Sigmoid colon (tissue), 7 donors: ENCODE results near the gene ELF3. TPM values are rescaled to one million over a fixed set of nuclear protein-coding genes. Genes with fewer than 3 reads are reported as not detected.
A peak's percentile ranks its signal among the peaks of the same experiment; 100 is the strongest.

Experiments used
- DNase-seq: peaks from one replicate; pipeline ENCODE4 v3.0.0-alpha.2; 2019
- H3K27ac ChIP-seq, 4 donors: fragments of 200-600 bp; sonication (generic); one replicate each; pipeline ENCODE4 v1.5.1; 2016 to 2019; ENCODE audit warnings: mild to moderate bottlenecking in 1 of 4
- H3K27me3 ChIP-seq, 3 donors: fragments of 200-600 bp; sonication (generic); one replicate each; pipeline ENCODE4 v1.5.1; 2019; ENCODE audit warnings: mild to moderate bottlenecking in 1 of 3
- H3K36me3 ChIP-seq, 4 donors: fragments of 200-600 bp; sonication (generic); one replicate each; pipeline ENCODE4 v1.5.1; 2016 to 2019
- H3K4me1 ChIP-seq, 4 donors: fragments of 200-600 bp; sonication (generic); one replicate each; pipeline ENCODE4 v1.5.1; 2017 to 2019
- H3K4me3 ChIP-seq, 4 donors: fragments of 200-600 bp; sonication (generic); one replicate each; pipeline ENCODE4 v1.5.1; 2017 to 2019; ENCODE audit warnings: mild to moderate bottlenecking in 2 of 4, moderate library complexity in 1 of 4
- H3K9me3 ChIP-seq, 4 donors: fragments of 200-600 bp in 3 of 4; sonication (generic) in 3 of 4; one replicate each; pipeline versions ENCODE4 v1.5.1 to v1.6.1; 2013 to 2019
- EP300 ChIP-seq, 4 donors: sonication (generic); formaldehyde crosslinking; IDR thresholded peaks; one replicate each; pipeline ENCODE4 v1.6.1; 2017; ENCODE audit warnings: antibody characterized with exemption in 4 of 4
- POLR2A ChIP-seq, 2 donors: fragments of 450-650 bp; IDR thresholded peaks; one replicate each; pipeline ENCODE4 v1.6.1; 2016; ENCODE audit warnings: antibody characterized with exemption in 2 of 2, mild to moderate bottlenecking in 2 of 2, moderate library complexity in 2 of 2
- POLR2AphosphoS5 ChIP-seq, 4 donors: sonication (generic); formaldehyde crosslinking; IDR thresholded peaks; one replicate each; pipeline ENCODE4 v1.6.1; 2017; ENCODE audit warnings: antibody characterized with exemption in 4 of 4
- WGBS, 2 donors: extraction: QIAGEN DNeasy Blood & Tissue Kit; methylation state at CpG; one replicate each; pipeline ENCODE4 v1.1.7; 2013; 5-methylcytosine and 5-hydroxymethylcytosine counted together
- intact Hi-C: fragments of 100-400 bp; cut with DNase I; formaldehyde crosslinking; loops from one replicate; pipeline ENCODE4 v1.15.1; 2023
- polyA plus RNA-seq, 3 donors: library from polyadenylated mRNA; stranded (reverse); fragments of 200-250 nt; gene quantifications; one replicate each; pipeline ENCODE4 v1.2.3, GENCODE V29; 2013
- total RNA-seq, 4 donors: library from RNA; depleted of rRNA; stranded (reverse); fragments of >200 nt; gene quantifications; one replicate each; pipeline ENCODE4 v1.1.0, GENCODE V29; 2016
- TF ChIP-seq, protein P1 (sequence below), 4 experiments: fragments of 450-650 bp in 3 of 4; fragments of 200-600 bp in 1 of 4; IDR thresholded peaks; one replicate each; pipeline ENCODE4 v1.5.1; 2016 to 2019; ENCODE audit warnings: antibody characterized with exemption in 4 of 4, mild to moderate bottlenecking in 3 of 4, moderate library complexity in 2 of 4
- donor health status: healthy with polysubstance abuse.
- donor health status: Bipolar disorder and iron deficiency.
- donor health status: healthy.

The ELF3 gene
- total and polyA plus RNA-seq, 7 donors = 0.16 to 665 (median 1.8) TPM

DNA sequence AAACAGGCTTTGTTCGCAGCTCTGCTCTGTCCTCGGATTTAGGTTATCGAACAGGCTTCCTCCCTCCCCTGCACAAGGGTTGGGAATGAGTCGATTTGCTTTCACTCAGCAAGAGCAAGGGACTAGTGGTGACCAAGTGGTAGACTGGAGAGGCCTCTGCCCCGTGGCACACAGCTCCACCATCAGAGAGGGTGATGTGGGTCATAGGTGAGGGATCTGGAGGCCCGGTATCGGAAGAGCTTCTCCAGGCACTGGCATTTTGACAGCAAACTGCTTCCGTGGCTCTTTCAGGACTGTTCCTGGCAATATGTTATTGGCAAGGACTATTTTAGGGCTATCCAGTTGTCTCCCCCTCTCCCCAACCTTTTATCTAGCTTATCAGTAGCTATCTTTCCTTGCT, 3.1 kb upstream of the ELF3 start:
- no peak for DNase-seq
- Histone ChIP-seq H3K4me3 (no peak overlapping the region), H3K9me3 (no peaks in the 10 kb centered on the region), H3K36me3 (peaks cover 10 to 51% (median 23%) of the 10 kb centered on the region in 4 donors), H3K27ac (peak overlapping the region in 1 of 4 donors; percentile 6), H3K4me1 (peaks cover 0 to 4% (median 0%) of the 10 kb centered on the region in 4 donors), H3K27me3 (no peaks in the 10 kb centered on the region)
- no peak for TF ChIP-seq POLR2A (IDR thresholded peaks at IDR 0.05)
- TF ChIP-seq, protein P1, sequence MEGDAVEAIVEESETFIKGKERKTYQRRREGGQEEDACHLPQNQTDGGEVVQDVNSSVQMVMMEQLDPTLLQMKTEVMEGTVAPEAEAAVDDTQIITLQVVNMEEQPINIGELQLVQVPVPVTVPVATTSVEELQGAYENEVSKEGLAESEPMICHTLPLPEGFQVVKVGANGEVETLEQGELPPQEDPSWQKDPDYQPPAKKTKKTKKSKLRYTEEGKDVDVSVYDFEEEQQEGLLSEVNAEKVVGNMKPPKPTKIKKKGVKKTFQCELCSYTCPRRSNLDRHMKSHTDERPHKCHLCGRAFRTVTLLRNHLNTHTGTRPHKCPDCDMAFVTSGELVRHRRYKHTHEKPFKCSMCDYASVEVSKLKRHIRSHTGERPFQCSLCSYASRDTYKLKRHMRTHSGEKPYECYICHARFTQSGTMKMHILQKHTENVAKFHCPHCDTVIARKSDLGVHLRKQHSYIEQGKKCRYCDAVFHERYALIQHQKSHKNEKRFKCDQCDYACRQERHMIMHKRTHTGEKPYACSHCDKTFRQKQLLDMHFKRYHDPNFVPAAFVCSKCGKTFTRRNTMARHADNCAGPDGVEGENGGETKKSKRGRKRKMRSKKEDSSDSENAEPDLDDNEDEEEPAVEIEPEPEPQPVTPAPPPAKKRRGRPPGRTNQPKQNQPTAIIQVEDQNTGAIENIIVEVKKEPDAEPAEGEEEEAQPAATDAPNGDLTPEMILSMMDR (IDR thresholded peaks at IDR 0.05) = no peak
- TF ChIP-seq POLR2AphosphoS5 (IDR thresholded peaks at IDR 0.05) = no peak
- no peak for TF ChIP-seq EP300 (IDR thresholded peaks at IDR 0.05)
- intact Hi-C loops = no loop called here
- WGBS, 2 donors = 22 to 65% methylated on average over 8 of the region's 8 CpGs

DNA sequence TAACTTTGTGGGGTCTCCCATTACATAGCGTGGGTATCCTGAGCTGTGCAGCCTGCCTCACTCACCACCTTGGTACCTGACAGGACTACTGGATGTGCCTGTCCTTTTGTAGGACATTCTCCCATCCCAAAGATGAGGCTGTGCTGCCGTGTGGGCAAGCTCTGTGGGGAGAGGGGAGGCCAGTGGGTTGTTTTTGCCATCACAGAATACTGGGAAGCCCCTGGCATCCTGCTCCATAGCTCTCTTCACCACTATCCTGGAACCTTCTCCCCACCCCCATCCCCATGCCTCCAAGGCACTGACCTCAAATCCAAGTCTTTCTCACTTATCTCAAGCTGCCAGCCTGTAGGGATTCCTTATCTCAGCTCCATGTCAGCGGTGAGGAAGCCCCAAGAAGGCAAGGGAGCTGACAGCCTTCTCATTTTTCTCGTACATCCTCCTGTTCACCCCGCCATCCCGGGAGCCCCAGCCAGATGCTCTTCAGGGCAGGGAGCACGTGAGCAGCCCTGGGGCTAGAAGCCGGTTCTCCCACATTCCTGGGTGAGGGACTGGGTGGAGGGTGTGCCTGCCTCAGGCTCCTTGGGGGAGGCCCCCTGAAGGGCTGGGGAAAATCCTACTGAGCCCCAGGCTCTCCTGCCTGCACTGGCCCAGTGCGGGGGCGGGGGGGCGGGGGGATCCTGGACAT, 2.4 kb upstream of the ELF3 start:
- Histone ChIP-seq H3K4me1 (peaks cover 0 to 4% (median 0%) of the 10 kb centered on the region in 4 donors), H3K36me3 (peaks cover 3 to 45% (median 21%) of the 10 kb centered on the region in 4 donors), H3K4me3 (no peak overlapping the region), H3K9me3 (no peaks in the 10 kb centered on the region), H3K27ac (peak overlapping the region in 1 of 4 donors; percentile 22), H3K27me3 (no peaks in the 10 kb centered on the region)
- WGBS, 2 donors = 13 to 65% methylated on average over 10 to 11 of the region's 11 CpGs
- intact Hi-C loops = no loop called here
- TF ChIP-seq POLR2AphosphoS5 (IDR thresholded peaks at IDR 0.05) = no peak
- TF ChIP-seq, protein P1 (IDR thresholded peaks at IDR 0.05) = no peak
- no peak for TF ChIP-seq EP300 (IDR thresholded peaks at IDR 0.05)
- TF ChIP-seq POLR2A (IDR thresholded peaks at IDR 0.05) = no peak
- DNase-seq = no peak

DNA sequence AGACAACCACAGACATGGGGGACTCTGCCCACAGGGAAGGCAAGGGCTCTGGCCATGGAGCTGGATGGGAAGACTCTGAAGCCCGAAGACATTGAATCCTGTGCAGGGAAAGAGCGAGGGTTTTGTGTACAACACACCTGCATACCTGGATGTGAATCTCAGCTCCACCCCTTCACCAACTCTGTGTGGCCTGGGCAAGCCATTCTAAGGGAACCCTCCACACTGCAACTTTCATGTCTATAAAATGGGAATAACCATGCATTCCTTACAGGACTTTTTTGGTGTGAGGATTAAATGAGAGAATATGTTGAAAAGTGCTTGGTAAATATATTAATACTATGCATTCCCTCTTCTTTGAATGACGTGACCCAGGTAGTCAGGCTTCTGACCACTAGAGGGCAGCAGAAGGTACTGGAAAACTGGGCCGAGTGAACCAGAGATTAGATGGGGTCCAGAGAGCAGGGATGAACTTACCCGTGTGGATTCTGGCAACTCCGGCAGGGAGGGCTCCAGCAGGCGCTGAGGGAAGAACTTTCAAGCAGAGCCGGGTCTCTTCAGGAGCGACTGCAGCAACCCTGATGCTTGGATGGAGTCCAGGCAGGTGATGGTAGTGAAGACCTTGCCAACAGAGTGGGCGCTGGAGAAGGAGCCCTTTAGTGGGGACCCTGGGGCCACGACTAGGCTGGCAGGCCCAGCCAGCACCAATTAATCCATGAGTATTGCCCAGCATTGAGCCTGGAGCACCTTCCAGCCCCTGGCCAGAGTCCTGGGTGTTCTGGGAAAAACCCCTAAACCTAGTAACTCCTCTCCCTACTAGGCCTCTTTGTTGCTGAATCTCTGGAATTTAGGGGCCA, 834 bp upstream of the ELF3 start:
- DNase-seq = peak; percentile 84
- peaks cover 0 to 29% (median 9%) of the 10 kb centered on the region in 4 donors for H3K36me3 ChIP-seq
- peaks cover 0 to 4% (median 0%) of the 10 kb centered on the region in 4 donors for H3K4me1 ChIP-seq
- no peak overlapping the region for H3K4me3 ChIP-seq
- TF ChIP-seq POLR2A (IDR thresholded peaks at IDR 0.05) (no peak), POLR2AphosphoS5 (IDR thresholded peaks at IDR 0.05) (no peak)
- TF ChIP-seq, protein P1 (IDR thresholded peaks at IDR 0.05) = peak; percentile 51 to 93 (median 82)
- no peaks in the 10 kb centered on the region for H3K27me3 ChIP-seq
- H3K27ac ChIP-seq = peak overlapping the region in 1 of 4 donors; percentile 33
- H3K9me3 ChIP-seq = no peaks in the 10 kb centered on the region
- 4 to 24% methylated on average over 11 of the region's 11 CpGs for WGBS, 2 donors
- intact Hi-C loops = loop anchor here (1.0 kb wide), 1 partner anchor 126 kb away; no protein-coding TSS in a partner anchor

DNA sequence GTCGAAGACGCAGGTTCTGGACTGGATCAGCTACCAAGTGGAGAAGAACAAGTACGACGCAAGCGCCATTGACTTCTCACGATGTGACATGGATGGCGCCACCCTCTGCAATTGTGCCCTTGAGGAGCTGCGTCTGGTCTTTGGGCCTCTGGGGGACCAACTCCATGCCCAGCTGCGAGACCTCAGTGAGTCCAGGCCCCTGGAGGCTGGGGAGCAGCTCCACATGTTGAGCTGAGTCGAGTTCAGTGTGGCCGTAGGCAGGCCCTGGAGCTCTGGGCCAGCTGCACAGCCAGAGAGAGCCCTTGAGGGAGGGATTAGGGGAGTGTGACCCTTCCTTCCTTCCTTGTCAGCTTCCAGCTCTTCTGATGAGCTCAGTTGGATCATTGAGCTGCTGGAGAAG, 1.6 kb downstream of the ELF3 start:
- TF ChIP-seq POLR2AphosphoS5 (IDR thresholded peaks at IDR 0.05) = no peak
- TF ChIP-seq POLR2A (IDR thresholded peaks at IDR 0.05) = peak in 1 of 2 donors; percentile 27
- H3K27ac ChIP-seq = peak overlapping the region in 1 of 4 donors; percentile 8
- peaks cover 0 to 4% (median 0%) of the 10 kb centered on the region in 4 donors for H3K4me1 ChIP-seq
- H3K9me3 ChIP-seq = no peaks in the 10 kb centered on the region
- peak overlapping the region in 1 of 4 donors; percentile 14 for H3K4me3 ChIP-seq
- intact Hi-C loops = no loop called here
- DNase-seq = no peak
- WGBS, 2 donors = 14 to 64% methylated on average over 11 of the region's 11 CpGs
- H3K27me3 ChIP-seq = no peaks in the 10 kb centered on the region
- peaks cover 0 to 7% (median 0%) of the 10 kb centered on the region in 4 donors for H3K36me3 ChIP-seq
